ENCODE measurements around the gene SEPTIN2.

Gene SEPTIN2

GRCh38 chr2:241320394-241320793 lies 4.7 kb downstream of the SEPTIN2 start:
- DNase-seq (ENCODE audit: low spot score): no peak
- no peak for TF ChIP-seq CTCF (IDR thresholded peaks at IDR 0.05; ENCODE audit: borderline replicate concordance, control extremely low read depth, extremely low read depth, insufficient read depth, missing control alignments)
- in situ Hi-C loops (cut with MboI; ENCODE audit: low sequenced_read_pairs, unreplicated experiment): no loop called here

GRCh38 chr2:241321033-241321432 lies 5.3 kb downstream of the SEPTIN2 start:
- TF ChIP-seq CTCF (IDR thresholded peaks at IDR 0.05; ENCODE audit: borderline replicate concordance, control extremely low read depth, extremely low read depth, insufficient read depth, missing control alignments): no peak
- DNase-seq (ENCODE audit: low spot score): no peak
- in situ Hi-C loops (cut with MboI; ENCODE audit: low sequenced_read_pairs, unreplicated experiment): no loop called here

- no peak for DNase-seq (ENCODE audit: low spot score)
- in situ Hi-C loops (cut with MboI; ENCODE audit: low sequenced_read_pairs, unreplicated experiment): no loop called here
- no peak for TF ChIP-seq CTCF (IDR thresholded peaks at IDR 0.05; ENCODE audit: borderline replicate concordance, control extremely low read depth, extremely low read depth, insufficient read depth, missing control alignments)
These were observed 6.2 kb downstream of the SEPTIN2 start for GRCh38 chr2:241321886-241322285.

- no peak for TF ChIP-seq CTCF (IDR thresholded peaks at IDR 0.05; ENCODE audit: borderline replicate concordance, control extremely low read depth, extremely low read depth, insufficient read depth, missing control alignments)
- no peak for DNase-seq (ENCODE audit: low spot score)
- in situ Hi-C loops (cut with MboI; ENCODE audit: low sequenced_read_pairs, unreplicated experiment): no loop called here
These were observed 8.1 kb downstream of the SEPTIN2 start for GRCh38 chr2:241323778-241324177.

- DNase-seq (ENCODE audit: low spot score): no peak
- in situ Hi-C loops (cut with MboI; ENCODE audit: low sequenced_read_pairs, unreplicated experiment): no loop called here
- no peak for TF ChIP-seq CTCF (IDR thresholded peaks at IDR 0.05; ENCODE audit: borderline replicate concordance, control extremely low read depth, extremely low read depth, insufficient read depth, missing control alignments)
These were observed 9.1 kb downstream of the SEPTIN2 start for GRCh38 chr2:241324775-241325174.

GRCh38 chr2:241325257-241325656 lies 9.5 kb downstream of the SEPTIN2 start:
- no peak for TF ChIP-seq CTCF (IDR thresholded peaks at IDR 0.05; ENCODE audit: borderline replicate concordance, control extremely low read depth, extremely low read depth, insufficient read depth, missing control alignments)
- in situ Hi-C loops (cut with MboI; ENCODE audit: low sequenced_read_pairs, unreplicated experiment): no loop called here
- DNase-seq (ENCODE audit: low spot score): no peak

Data from GM13976 (cell line).